ENCODE measurements around the gene ARSG.

DNA sequence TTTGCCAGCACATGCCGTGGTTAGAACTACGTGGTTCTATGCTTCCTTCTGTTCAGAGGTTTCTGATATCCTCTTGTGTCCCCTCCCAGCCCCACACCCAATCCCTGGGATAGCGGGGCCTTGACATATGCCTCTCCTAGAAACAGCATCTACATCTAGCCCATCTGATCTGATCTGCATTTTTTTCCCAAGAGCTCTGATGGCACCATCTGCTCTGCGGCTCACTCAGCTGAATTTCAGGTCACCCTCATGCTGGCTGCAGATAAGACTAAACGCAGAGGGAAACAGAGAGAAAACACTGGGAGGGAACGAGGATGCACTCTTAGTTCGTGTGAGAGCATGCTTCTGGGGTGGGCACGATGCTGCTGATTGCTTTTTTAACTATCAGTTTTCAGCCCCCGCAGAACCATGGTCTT lies 155.3 kb downstream of the ARSG start:
- no peak for TF ChIP-seq POLR2A (IDR thresholded peaks at IDR 0.05; ENCODE audit: extremely low read depth, insufficient read length)
- TF ChIP-seq, protein P1, sequence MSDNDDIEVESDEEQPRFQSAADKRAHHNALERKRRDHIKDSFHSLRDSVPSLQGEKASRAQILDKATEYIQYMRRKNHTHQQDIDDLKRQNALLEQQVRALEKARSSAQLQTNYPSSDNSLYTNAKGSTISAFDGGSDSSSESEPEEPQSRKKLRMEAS (IDR thresholded peaks at IDR 0.05; ENCODE audit: low read depth, low read length) = no peak
- TF ChIP-seq, protein P2, sequence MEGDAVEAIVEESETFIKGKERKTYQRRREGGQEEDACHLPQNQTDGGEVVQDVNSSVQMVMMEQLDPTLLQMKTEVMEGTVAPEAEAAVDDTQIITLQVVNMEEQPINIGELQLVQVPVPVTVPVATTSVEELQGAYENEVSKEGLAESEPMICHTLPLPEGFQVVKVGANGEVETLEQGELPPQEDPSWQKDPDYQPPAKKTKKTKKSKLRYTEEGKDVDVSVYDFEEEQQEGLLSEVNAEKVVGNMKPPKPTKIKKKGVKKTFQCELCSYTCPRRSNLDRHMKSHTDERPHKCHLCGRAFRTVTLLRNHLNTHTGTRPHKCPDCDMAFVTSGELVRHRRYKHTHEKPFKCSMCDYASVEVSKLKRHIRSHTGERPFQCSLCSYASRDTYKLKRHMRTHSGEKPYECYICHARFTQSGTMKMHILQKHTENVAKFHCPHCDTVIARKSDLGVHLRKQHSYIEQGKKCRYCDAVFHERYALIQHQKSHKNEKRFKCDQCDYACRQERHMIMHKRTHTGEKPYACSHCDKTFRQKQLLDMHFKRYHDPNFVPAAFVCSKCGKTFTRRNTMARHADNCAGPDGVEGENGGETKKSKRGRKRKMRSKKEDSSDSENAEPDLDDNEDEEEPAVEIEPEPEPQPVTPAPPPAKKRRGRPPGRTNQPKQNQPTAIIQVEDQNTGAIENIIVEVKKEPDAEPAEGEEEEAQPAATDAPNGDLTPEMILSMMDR (IDR thresholded peaks at IDR 0.05; ENCODE audit: low read depth, low read length) = no peak
